Measurements from ENCODE around the gene CYLC1. TPM values are rescaled to one million over a fixed set of nuclear protein-coding genes. Genes with fewer than 3 reads are reported as not detected.

CYLC1 gene
- total RNA-seq = not detected

GRCh38 chrX:83860846-83861245 is at the start of gene CYLC1:
TSS of gene CYLC1 (plus strand) at chrX:83861146. CDS start at chrX:83861183, 37 bp downstream.
- Histone ChIP-seq H3K4me1 (ENCODE audit: control insufficient read depth in 1 of 2, low read depth in 2 of 2) (no peaks in the 10 kb centered on the region), H3K27ac (no peak within 1 kb of the TSS), H3K27me3 (replicated peaks; ENCODE audit: insufficient read depth) (no peaks in the 10 kb centered on the region), H3K4me3 (no peak within 1 kb of the TSS), H3K36me3 (no peaks in the 10 kb centered on the region), H3K9me3 (no peaks in the 10 kb centered on the region)
- no peak for ATAC-seq (ENCODE audit: insufficient number of reproducible peaks, low FRiP score, low read depth)
- TF ChIP-seq CTCF (IDR thresholded peaks at IDR 0.05) = no peak
- no peak for DNase-seq (ENCODE audit: low spot score)

GRCh38 chrX:83819304-83819703 is 41.6 kb upstream of the CYLC1 start:
- Histone ChIP-seq H3K27me3 (replicated peaks; ENCODE audit: insufficient read depth) (no peaks in the 10 kb centered on the region), H3K36me3 (no peaks in the 10 kb centered on the region), H3K9me3 (no peaks in the 10 kb centered on the region), H3K27ac (no peak overlapping the region), H3K4me1 (ENCODE audit: control insufficient read depth in 1 of 2, low read depth in 2 of 2) (no peaks in the 10 kb centered on the region), H3K4me3 (no peak overlapping the region)
- ATAC-seq (ENCODE audit: insufficient number of reproducible peaks, low FRiP score, low read depth) = no peak
- DNase-seq (ENCODE audit: low spot score) = no peak
- no peak for TF ChIP-seq CTCF (IDR thresholded peaks at IDR 0.05)

- ATAC-seq (ENCODE audit: insufficient number of reproducible peaks, low FRiP score, low read depth) (no peak), DNase-seq (ENCODE audit: low spot score) (no peak)
- H3K27me3 ChIP-seq (replicated peaks; ENCODE audit: insufficient read depth) = no peaks in the 10 kb centered on the region
- no peak for TF ChIP-seq CTCF (IDR thresholded peaks at IDR 0.05)
- no peaks in the 10 kb centered on the region for H3K9me3 ChIP-seq
- no peak overlapping the region for H3K27ac ChIP-seq
- H3K36me3 ChIP-seq = no peaks in the 10 kb centered on the region
- no peak overlapping the region for H3K4me3 ChIP-seq
- H3K4me1 ChIP-seq (ENCODE audit: control insufficient read depth in 1 of 2, low read depth in 2 of 2) = no peaks in the 10 kb centered on the region
These were observed 31.1 kb upstream of the CYLC1 start for GRCh38 chrX:83829874-83830273.

- Histone ChIP-seq H3K27ac (no peak overlapping the region), H3K36me3 (no peaks in the 10 kb centered on the region), H3K27me3 (replicated peaks; ENCODE audit: insufficient read depth) (no peaks in the 10 kb centered on the region), H3K4me1 (ENCODE audit: control insufficient read depth in 1 of 2, low read depth in 2 of 2) (no peaks in the 10 kb centered on the region), H3K9me3 (no peaks in the 10 kb centered on the region), H3K4me3 (no peak overlapping the region)
- no peak for ATAC-seq (ENCODE audit: insufficient number of reproducible peaks, low FRiP score, low read depth)
- no peak for DNase-seq (ENCODE audit: low spot score)
- no peak for TF ChIP-seq CTCF (IDR thresholded peaks at IDR 0.05)
These were observed 15.5 kb upstream of the CYLC1 start for GRCh38 chrX:83845397-83845796.

- H3K27ac ChIP-seq = no peak overlapping the region
- no peaks in the 10 kb centered on the region for H3K9me3 ChIP-seq
- no peak for TF ChIP-seq CTCF (IDR thresholded peaks at IDR 0.05)
- H3K27me3 ChIP-seq (replicated peaks; ENCODE audit: insufficient read depth) = no peaks in the 10 kb centered on the region
- no peak for DNase-seq (ENCODE audit: low spot score)
- H3K36me3 ChIP-seq = no peaks in the 10 kb centered on the region
- no peak overlapping the region for H3K4me3 ChIP-seq
- no peak for ATAC-seq (ENCODE audit: insufficient number of reproducible peaks, low FRiP score, low read depth)
- H3K4me1 ChIP-seq (ENCODE audit: control insufficient read depth in 1 of 2, low read depth in 2 of 2) = no peaks in the 10 kb centered on the region
These were observed 13.6 kb upstream of the CYLC1 start for GRCh38 chrX:83847339-83847738.

Measured in thoracic aorta (tissue), 2 donors.